DMS153 treated with DMSO at 0.1 percent for 48 hours (cell line): Measurements from ENCODE around the gene PLIN3.
"Not testable (repeated sequence)": the region's sequence is repeated elsewhere in the genome, so short reads cannot be mapped to it uniquely, and the experiment has no call there.

Source experiments
- DNase-seq: peaks from one replicate; lab custom pipeline; 2025; ENCODE audit not compliant: unreplicated experiment; lab: John Stamatoyannopoulos, UW

PLIN3 gene

GRCh38 chr19:4814625-4815425 lies 52.6 kb downstream of the PLIN3 start:
- no peak for DNase-seq

DNA sequence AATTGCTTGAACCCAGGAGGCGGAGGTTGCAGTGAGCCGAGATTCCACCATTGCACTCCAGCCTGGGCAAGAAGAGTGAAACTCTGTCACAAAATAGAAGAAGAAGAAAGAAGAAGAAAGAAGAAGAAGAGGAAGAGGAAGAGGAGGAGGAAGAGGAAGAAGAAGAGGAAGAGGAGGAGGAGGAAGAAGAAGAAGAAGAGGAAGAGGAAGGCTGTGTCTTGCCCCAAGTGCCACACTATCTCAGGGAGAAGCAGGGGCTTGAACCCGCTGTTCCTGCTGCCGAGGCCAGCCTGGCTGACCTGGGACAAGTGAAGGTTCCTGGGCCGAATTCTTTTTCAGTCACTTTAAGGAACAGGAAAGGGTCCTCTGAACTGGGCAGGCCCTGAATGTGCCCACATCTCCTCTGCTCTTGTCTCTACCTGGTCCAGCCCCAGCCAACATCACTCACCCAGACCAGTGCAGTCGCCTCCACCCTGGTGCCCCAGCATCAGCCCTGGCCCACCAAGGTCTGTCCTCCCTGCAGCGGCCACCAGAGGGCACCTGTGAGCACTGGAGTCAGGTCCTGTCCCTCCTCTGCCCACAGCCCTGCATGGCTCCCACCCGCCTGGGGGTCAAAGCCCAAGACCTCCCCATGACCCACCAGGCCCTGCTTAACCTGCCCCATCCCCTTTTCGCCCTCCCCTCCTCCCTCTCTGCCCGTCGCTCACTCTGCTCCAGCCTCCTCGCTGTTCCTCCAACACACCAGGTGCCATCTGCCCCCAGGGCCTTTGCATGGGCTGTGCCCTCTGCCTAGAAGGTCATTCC lies 55.9 kb downstream of the PLIN3 start:
- no peak for DNase-seq

DNA sequence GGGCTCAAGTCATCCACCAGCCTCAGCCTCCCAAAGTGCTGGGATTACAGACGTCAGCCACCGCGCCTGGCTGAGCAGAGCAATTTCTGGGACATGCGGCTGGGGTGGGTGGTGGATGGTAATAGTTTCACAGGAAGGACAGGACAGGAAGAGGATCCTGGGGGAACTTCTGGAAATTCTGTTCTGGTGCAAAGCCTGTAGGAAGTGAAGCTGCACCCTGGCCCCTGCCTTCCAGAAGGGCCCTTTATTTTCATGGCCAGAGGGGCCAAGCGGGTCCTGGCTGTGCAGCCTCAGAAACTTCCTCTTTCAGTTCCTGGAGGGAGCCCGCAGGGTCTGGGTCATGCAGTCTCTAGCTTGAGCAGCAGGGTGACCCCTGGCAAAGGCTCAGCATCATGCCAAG lies 60.3 kb downstream of the PLIN3 start:
- no peak for DNase-seq

DNA sequence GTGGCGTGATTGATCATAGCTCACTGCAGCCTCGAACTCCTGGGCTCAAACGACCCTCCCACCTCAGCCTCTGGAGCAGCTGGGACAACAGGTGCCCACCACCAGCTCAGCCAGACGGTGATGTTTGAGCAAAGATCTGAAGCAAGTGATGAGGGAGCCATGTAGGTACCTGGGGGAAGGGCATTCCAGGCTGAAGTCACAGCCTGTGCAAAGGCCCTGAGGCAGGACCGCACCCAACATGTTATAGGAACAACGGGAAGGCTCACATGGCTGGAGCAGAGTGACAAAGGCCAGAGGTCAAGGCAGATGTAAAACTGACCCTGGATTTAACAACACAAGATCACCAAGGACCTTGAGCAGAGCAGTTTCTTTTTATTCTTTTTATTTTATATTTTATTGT lies 61.1 kb downstream of the PLIN3 start:
- DNase-seq, result no peak

DNA sequence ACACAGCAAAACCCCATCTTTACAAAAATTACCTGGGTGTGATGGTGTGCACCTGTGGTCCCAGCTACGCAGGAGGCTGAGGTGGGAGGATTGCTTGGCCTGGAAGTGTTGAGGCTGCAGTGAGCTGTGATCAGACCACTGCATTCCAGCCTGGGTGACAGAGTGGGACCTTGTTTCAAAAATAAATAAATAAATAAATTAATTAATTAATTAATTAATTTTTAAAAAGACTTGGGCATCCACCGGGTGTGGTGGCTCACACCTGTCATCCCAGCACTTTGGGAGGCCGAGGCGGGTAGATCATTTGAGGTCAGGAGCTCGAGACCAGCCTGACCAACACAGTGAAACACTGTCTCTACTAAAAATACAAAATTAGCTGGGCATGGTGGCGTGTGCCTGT lies 62.3 kb downstream of the PLIN3 start:
- not testable (repeated sequence) for DNase-seq

- DNase-seq, result no peak
Measured at GRCh38 chr19:4803736-4804695, 63.5 kb downstream of the PLIN3 start.

DNA sequence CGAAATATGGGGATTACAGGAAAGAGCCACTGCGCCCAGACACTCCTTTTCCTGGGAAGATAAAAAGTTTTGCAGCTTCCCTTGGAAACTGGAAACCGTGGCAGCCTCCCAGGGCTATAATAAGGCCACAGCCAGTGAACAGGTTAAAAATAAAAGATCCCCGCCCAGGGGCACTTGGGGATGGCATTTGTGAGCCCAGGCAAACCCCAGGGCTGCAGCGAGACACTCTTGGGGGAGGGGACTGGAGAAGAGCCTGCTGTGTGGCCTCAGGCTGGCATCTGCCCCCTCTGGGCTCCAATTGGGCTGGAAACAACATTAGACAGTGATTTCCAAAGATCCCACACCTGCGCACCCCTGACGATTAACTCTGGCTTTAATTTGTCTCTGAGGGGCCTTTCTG lies 64.8 kb downstream of the PLIN3 start:
- DNase-seq, result no peak

- no peak for DNase-seq
Measured at GRCh38 chr19:4801085-4801619, 66.3 kb downstream of the PLIN3 start.

- DNase-seq, result no peak
Measured at GRCh38 chr19:4800591-4801081, 66.8 kb downstream of the PLIN3 start.

DNA sequence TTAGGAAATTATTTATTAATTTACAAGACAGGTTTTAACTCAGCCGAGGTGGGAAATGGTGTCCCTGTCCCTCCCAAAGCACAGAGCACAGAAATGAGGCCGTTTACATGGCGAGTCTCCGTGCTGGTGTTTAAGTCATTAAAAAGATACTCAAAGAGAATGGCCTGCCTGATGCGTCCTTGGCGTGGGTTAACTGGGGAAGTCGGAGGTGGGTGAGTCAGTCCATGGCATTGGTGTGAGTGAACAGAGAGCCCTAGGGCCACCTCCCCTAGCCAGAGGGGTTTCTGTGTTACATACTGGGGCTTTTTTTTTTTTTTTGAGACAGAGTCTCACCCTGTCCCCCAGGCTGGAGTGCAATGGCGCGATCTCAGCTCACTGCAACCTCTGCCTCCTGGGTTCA lies 72.1 kb downstream of the PLIN3 start:
- no peak for DNase-seq

- DNase-seq, result no peak
Measured at GRCh38 chr19:4794971-4795370, 72.5 kb downstream of the PLIN3 start.

- DNase-seq, result not testable (repeated sequence)
Measured at GRCh38 chr19:4793278-4793677, 74.2 kb downstream of the PLIN3 start.

DNA sequence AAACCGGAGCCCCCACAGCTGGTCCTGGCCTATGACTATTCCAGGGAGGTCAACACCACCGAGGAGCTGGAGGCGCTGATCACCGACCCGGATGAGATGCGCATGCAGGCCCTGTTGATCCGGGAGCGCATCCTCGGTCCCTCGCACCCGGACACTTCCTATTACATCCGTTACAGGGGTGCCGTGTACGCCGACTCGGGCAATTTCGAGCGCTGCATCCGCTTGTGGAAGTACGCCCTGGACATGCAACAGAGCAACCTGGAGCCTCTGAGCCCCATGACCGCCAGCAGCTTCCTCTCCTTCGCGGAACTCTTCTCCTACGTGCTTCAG lies 74.6 kb downstream of the PLIN3 start:
- not testable (repeated sequence) for DNase-seq

GRCh38 chr19:4792019-4792865 lies 75.2 kb downstream of the PLIN3 start:
- not testable (repeated sequence) for DNase-seq

DNA sequence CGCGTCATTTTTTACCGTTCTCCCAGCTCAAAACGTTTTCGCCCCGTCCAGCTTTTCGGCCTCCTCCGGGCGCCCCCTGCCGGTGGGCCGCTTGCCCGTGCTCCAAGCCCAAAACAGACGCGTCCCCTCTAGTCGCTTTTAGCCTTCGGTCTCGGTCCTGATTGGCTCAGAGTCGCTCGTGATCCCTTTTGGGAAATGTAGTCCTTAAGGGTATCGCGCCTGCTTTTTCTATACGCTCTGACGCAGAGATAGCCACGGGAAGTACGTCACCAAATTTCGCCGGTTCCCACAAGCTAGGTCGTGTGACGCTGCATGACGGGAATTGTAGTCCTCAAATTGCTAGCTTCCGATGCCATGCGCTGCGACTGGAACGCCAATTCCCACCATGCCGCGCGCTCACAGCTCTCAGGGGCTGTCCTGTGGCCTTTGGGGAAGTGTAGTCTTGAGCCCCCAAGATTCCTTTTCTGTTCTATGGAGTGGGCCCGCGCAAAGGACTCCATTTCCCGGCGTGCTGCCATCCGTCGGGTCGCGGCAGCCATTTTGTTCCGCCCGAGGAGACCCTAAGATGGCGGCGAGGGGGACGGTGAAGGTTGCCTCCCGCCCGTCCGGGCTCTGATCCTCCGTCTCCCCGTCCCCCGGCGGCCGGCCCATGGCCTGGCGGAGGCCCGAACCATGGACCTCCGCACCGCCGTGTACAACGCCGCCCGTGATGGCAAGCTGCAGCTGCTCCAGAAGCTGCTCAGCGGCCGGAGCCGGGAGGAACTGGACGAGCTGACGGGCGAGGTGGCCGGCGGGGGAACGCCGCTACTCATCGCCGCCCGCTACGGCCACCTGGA lies 76.1 kb downstream of the PLIN3 start, which contains the start of gene FEM1A:
Gene FEM1A (plus strand): TSS at position 552 of the 836 bp plus-strand sequence. CDS start 121 bp downstream, at position 673.
- DNase-seq, result peak; percentile 99
